ENCODE data around the gene ZNF654. TPM values are rescaled to one million over a fixed set of nuclear protein-coding genes. Genes with fewer than 3 reads are reported as not detected.

ZNF654 gene
- total and polyA plus RNA-seq, 2 of the 13 experiments (the other 11 are each of a cell fraction or from before 2014, with no cell fraction given), result 1.8 to 4.1 TPM

DNA sequence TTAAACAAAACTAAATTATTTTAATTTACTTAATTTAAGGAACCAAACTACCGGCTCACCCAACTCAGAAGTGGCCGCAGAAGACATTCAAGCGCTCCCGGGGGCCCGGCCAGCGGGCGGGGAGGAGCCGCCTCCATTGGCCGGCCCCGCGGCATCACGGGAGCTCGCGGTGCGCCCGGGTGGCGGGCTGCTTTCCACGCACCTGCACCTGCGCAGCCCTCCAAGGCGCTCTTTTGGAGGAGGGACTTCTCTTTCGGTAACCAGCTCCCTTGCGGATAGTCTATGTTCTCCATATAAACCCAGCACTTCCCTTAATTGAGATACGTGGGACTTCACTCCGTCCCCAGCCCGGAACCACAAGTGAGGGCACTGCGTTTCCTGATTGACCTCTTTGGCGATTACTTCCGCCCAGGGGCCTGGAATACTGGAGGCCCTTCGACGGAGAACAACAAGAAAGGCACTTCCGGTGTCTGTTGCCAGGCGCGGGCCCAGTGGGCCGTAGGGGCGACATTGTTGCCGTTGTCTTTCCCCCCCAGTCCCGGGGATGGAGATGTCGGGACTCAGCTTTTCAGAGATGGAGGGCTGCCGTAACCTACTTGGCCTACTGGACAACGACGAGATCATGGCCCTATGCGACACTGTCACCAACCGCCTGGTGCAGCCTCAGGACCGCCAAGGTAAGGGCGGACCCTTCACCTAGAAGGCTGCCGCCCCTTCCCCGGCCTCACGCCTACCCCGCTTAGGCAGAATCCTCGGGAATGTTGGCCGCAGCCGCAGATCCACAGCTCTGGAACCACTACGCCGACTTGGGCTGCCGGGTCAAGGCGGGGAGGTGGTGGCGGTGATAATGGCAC, 90.7 kb downstream of the ZNF654 start, which contains the start of gene C3orf38 (continued):
- TF ChIP-seq, protein P1, sequence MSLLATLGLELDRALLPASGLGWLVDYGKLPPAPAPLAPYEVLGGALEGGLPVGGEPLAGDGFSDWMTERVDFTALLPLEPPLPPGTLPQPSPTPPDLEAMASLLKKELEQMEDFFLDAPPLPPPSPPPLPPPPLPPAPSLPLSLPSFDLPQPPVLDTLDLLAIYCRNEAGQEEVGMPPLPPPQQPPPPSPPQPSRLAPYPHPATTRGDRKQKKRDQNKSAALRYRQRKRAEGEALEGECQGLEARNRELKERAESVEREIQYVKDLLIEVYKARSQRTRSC (CRISPR knock-in tag; IDR thresholded peaks at IDR 0.05; ENCODE audit: low read depth), result 0 out of 2 replicates have a peak, but pooled peaks have one; percentile 87
- TF ChIP-seq ADNP (CRISPR knock-in tag; IDR thresholded peaks at IDR 0.05) (no peak), XRCC5 (optimal IDR thresholded peaks at IDR 0.05; ENCODE audit: low read length) (peak; percentile 93), HHEX (CRISPR knock-in tag; IDR thresholded peaks at IDR 0.05) (peak; percentile 78), NR2F6 (IDR thresholded peaks at IDR 0.05) (peak; percentile 58; the same call in 1 of the 2 replicates), NR2F6 (CRISPR knock-in tag; IDR thresholded peaks at IDR 0.05) (peak; percentile 34; the same call in 1 of the 2 replicates), TP53 (CRISPR knock-in tag; conservative IDR thresholded peaks at IDR 0.05) (no peak), REST (IDR thresholded peaks at IDR 0.05; ENCODE audit: borderline replicate concordance in 1 of 2, low read depth in 1 of 2, low read length in 2 of 2) (no peak; a peak in 1 of 4 replicates), JUNB (CRISPR knock-in tag; IDR thresholded peaks at IDR 0.05; ENCODE audit: borderline replicate concordance) (no peak), NFKBIZ (CRISPR knock-in tag; IDR thresholded peaks at IDR 0.05) (peak; percentile 88; the same call in 1 of the 2 replicates), ZNF275 (CRISPR knock-in tag; IDR thresholded peaks at IDR 0.05; ENCODE audit: borderline replicate concordance) (peak; percentile 88), ZNF747 (CRISPR knock-in tag; IDR thresholded peaks at IDR 0.05; ENCODE audit: borderline replicate concordance) (0 out of 2 replicates have a peak, but pooled peaks have one; percentile 30), STAT6 (CRISPR knock-in tag; IDR thresholded peaks at IDR 0.05; ENCODE audit: borderline replicate concordance) (peak; percentile 48; the same call in 1 of the 2 replicates), ATF1 (CRISPR knock-in tag; IDR thresholded peaks at IDR 0.05) (peak; percentile 29; the same call in 1 of the 2 replicates), ZNF337 (CRISPR knock-in tag; IDR thresholded peaks at IDR 0.05; ENCODE audit: borderline replicate concordance, low read depth) (peak; percentile 93; the same call in 1 of the 2 replicates), ZNF691 (CRISPR knock-in tag; IDR thresholded peaks at IDR 0.05; ENCODE audit: borderline replicate concordance, low read depth) (peak; percentile 96), ZBTB3 (CRISPR knock-in tag; IDR thresholded peaks at IDR 0.05; ENCODE audit: borderline replicate concordance, low read depth) (no peak), RFXAP (CRISPR knock-in tag; IDR thresholded peaks at IDR 0.05; ENCODE audit: borderline replicate concordance) (peak; percentile 63; the same call in 1 of the 2 replicates), ZNF598 (CRISPR knock-in tag; IDR thresholded peaks at IDR 0.05; ENCODE audit: borderline replicate concordance) (peak; percentile 87; the same call in 1 of the 2 replicates)

Measured in HepG2 (cell line).